ENCODE results near the gene RPL3. TPM values are rescaled to one million over a fixed set of nuclear protein-coding genes. Genes with fewer than 3 reads are reported as not detected.

RPL3 gene
- polyA plus RNA-seq, 1 donor (not counting 4 experiments of a cell fraction or from before 2014, with no cell fraction given) = 2,538 TPM

DNA sequence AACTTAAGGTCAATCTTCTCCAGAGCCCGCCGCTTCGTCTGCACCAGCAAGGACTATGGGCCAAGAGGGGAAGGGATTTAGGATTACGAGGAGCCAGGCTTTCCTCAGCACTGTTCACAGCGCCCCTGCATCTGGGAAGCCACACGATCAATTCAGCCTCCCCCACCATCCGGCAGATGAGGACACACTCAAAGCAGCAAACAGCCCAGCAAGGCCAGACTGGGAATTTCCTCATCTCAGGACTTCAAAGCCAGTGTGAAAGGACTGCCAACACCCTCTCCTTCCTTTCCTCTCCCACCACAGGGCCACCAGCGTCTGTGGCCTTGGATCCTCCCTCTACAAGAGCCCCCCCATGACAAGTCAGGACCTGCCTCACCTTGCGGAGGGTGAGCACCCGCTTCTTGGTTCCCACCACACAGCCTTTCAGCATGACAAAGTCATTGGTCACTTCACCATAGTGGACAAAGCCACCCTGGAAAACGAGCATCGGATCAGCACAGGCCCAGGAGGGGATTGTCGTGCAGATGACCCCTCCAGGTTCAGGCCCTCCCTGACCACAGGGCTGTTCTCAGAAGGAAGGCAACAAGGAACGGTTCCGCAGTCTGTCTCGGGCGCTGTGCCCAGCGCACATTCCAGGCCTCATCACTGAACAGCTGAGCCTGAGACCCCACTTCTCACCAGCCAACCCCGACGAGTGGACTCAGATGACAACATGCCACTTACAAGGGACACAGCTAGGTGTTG lies 6.0 kb downstream of the RPL3 start:
- no peaks in the 10 kb centered on the region for H3K27me3 ChIP-seq (ENCODE audit: control insufficient read depth, extremely low read depth, insufficient read depth, low read length)
- DNase-seq (ENCODE audit: low read depth, low spot score) = peak; percentile 75
- H3K79me2 ChIP-seq (ENCODE audit: control insufficient read depth, insufficient read depth, low read length) = peaks cover 54% of the 10 kb centered on the region
- TF ChIP-seq, protein P1, sequence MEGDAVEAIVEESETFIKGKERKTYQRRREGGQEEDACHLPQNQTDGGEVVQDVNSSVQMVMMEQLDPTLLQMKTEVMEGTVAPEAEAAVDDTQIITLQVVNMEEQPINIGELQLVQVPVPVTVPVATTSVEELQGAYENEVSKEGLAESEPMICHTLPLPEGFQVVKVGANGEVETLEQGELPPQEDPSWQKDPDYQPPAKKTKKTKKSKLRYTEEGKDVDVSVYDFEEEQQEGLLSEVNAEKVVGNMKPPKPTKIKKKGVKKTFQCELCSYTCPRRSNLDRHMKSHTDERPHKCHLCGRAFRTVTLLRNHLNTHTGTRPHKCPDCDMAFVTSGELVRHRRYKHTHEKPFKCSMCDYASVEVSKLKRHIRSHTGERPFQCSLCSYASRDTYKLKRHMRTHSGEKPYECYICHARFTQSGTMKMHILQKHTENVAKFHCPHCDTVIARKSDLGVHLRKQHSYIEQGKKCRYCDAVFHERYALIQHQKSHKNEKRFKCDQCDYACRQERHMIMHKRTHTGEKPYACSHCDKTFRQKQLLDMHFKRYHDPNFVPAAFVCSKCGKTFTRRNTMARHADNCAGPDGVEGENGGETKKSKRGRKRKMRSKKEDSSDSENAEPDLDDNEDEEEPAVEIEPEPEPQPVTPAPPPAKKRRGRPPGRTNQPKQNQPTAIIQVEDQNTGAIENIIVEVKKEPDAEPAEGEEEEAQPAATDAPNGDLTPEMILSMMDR (optimal IDR thresholded peaks at IDR 0.05 in 1 of 3, IDR thresholded peaks at IDR 0.05 in 1 of 3, conservative IDR thresholded peaks at IDR 0.05 in 1 of 3; ENCODE audit: extremely low read depth in 1 of 3, insufficient read depth in 2 of 3, low read length in 3 of 3) = no peak
- TF ChIP-seq EZH2 (IDR thresholded peaks at IDR 0.05; ENCODE audit: low read length) = no peak
- peaks cover 74% of the 10 kb centered on the region for H3K4me1 ChIP-seq (ENCODE audit: control insufficient read depth, extremely low read depth, insufficient read depth, low read length)
- peak overlapping the region; percentile 87 for H3K4me2 ChIP-seq (ENCODE audit: control insufficient read depth, extremely low read depth, insufficient read depth, low read depth, low read length)
- dilution Hi-C loops (cut with MboI; ENCODE audit: extremely low pct_ligation_motif_present, low sequenced_read_pairs) = no loop called here
- no peaks in the 10 kb centered on the region for H3K9me3 ChIP-seq (ENCODE audit: control insufficient read depth, low read depth, low read length)
- H3K9me1 ChIP-seq (ENCODE audit: control insufficient read depth, extremely low read depth, insufficient read depth, low read length) = peaks cover 4% of the 10 kb centered on the region
- FAIRE-seq = no peak
- H2AFZ ChIP-seq (ENCODE audit: control insufficient read depth, low read length) = no peak overlapping the region
- H3K27ac ChIP-seq (ENCODE audit: control insufficient read depth, insufficient read depth, low read length) = no peak overlapping the region
- no peak overlapping the region for H3K4me3 ChIP-seq (ENCODE audit: control insufficient read depth in 2 of 3, extremely low read depth in 1 of 3, insufficient read depth in 2 of 3, low read depth in 1 of 3, low read length in 3 of 3)
- peaks cover 56 to 77% of the 10 kb centered on the region in 2 experiments for H3K36me3 ChIP-seq (ENCODE audit: control insufficient read depth in 2 of 2, extremely low read depth in 1 of 2, insufficient read depth in 2 of 2, low read length in 2 of 2)
- H4K20me1 ChIP-seq (ENCODE audit: control insufficient read depth, extremely low read depth, insufficient read depth, low read length) = peaks cover 66% of the 10 kb centered on the region
- no peak overlapping the region for H3K9ac ChIP-seq (ENCODE audit: control insufficient read depth, extremely low read depth, insufficient read depth, low read length)

DNA sequence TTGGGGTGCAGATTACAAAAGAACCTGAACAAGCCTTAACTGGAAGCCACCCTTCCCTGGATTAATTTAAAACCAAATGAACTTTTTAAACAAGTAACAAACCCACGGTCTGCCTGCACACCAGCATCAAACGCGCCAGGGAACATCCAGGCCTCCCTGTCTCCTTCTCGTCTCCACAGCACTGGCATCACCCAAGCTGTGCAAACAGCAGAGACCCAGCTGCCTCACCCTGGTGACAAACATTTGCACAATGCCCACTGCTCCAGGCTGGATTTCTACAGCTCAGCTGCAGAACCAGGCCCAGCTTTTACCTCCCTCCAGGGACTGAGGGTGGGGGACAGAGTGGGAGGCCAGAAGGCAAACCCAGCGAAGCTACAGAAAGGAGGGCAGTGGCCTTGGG lies 7.0 kb downstream of the RPL3 start:
- no peak overlapping the region for H3K9ac ChIP-seq (ENCODE audit: control insufficient read depth, extremely low read depth, insufficient read depth, low read length)
- no peak overlapping the region for H3K4me2 ChIP-seq (ENCODE audit: control insufficient read depth, extremely low read depth, insufficient read depth, low read depth, low read length)
- H3K4me3 ChIP-seq (ENCODE audit: control insufficient read depth in 2 of 3, extremely low read depth in 1 of 3, insufficient read depth in 2 of 3, low read depth in 1 of 3, low read length in 3 of 3) = no peak overlapping the region
- DNase-seq (ENCODE audit: low read depth, low spot score) (peak; percentile 19), FAIRE-seq (no peak)
- H3K27ac ChIP-seq (ENCODE audit: control insufficient read depth, insufficient read depth, low read length) = peak overlapping the region; percentile 34
- TF ChIP-seq, protein P1 (optimal IDR thresholded peaks at IDR 0.05 in 1 of 3, IDR thresholded peaks at IDR 0.05 in 1 of 3, conservative IDR thresholded peaks at IDR 0.05 in 1 of 3; ENCODE audit: extremely low read depth in 1 of 3, insufficient read depth in 2 of 3, low read length in 3 of 3) = no peak
- TF ChIP-seq EZH2 (IDR thresholded peaks at IDR 0.05; ENCODE audit: low read length) = no peak
- no peak overlapping the region for H2AFZ ChIP-seq (ENCODE audit: control insufficient read depth, low read length)
- H3K9me1 ChIP-seq (ENCODE audit: control insufficient read depth, extremely low read depth, insufficient read depth, low read length) = peaks cover 4% of the 10 kb centered on the region
- dilution Hi-C loops (cut with MboI; ENCODE audit: extremely low pct_ligation_motif_present, low sequenced_read_pairs) = no loop called here
- H3K9me3 ChIP-seq (ENCODE audit: control insufficient read depth, low read depth, low read length) = no peaks in the 10 kb centered on the region
- peaks cover 51 to 67% of the 10 kb centered on the region in 2 experiments for H3K36me3 ChIP-seq (ENCODE audit: control insufficient read depth in 2 of 2, extremely low read depth in 1 of 2, insufficient read depth in 2 of 2, low read length in 2 of 2)
- H3K79me2 ChIP-seq (ENCODE audit: control insufficient read depth, insufficient read depth, low read length) = peaks cover 44% of the 10 kb centered on the region
- no peaks in the 10 kb centered on the region for H3K27me3 ChIP-seq (ENCODE audit: control insufficient read depth, extremely low read depth, insufficient read depth, low read length)
- H4K20me1 ChIP-seq (ENCODE audit: control insufficient read depth, extremely low read depth, insufficient read depth, low read length) = peaks cover 60% of the 10 kb centered on the region
- peaks cover 77% of the 10 kb centered on the region for H3K4me1 ChIP-seq (ENCODE audit: control insufficient read depth, extremely low read depth, insufficient read depth, low read length)
